Dendritic cell treated with granulocyte-macrophage colony-stimulating factor and Interleukin-4, amounts not matched to agents 40 ng/mL and 50 ng/mL, for 4 days (primary cell): ENCODE data around the gene NIFK.
A peak's percentile ranks its signal among the peaks of the same experiment; 100 is the strongest.
"Not testable (repeated sequence)": the region's sequence is repeated elsewhere in the genome, so short reads cannot be mapped to it uniquely, and the experiment has no call there.

ENCODE experiments used
- H3K27ac Mint-ChIP-seq: one replicate; pipeline ENCODE4 v1.8.0; 2022; ENCODE audit warnings: mild to moderate bottlenecking, mixed read lengths
- H3K27me3 Mint-ChIP-seq: one replicate; pipeline ENCODE4 v1.8.0; 2022; ENCODE audit warnings: mild to moderate bottlenecking, mixed read lengths
- H3K36me3 Mint-ChIP-seq: one replicate; pipeline ENCODE4 v1.8.0; 2022; ENCODE audit warnings: low read depth, mixed read lengths
- H3K4me1 Mint-ChIP-seq: one replicate; pipeline ENCODE4 v1.8.0; 2022; ENCODE audit warnings: low read depth, mixed read lengths
- H3K4me3 Mint-ChIP-seq: one replicate; pipeline ENCODE4 v1.8.0; 2022; ENCODE audit warnings: mild to moderate bottlenecking, moderate library complexity, mixed read lengths
- H3K9me3 Mint-ChIP-seq: one replicate; pipeline ENCODE4 v1.8.0; 2022; ENCODE audit warnings: mixed read lengths
- intact Hi-C: fragments of 100-400 bp; cut with micrococcal nuclease; formaldehyde crosslinking; loops from one replicate; pipeline ENCODE4 v1.15.0; 2022

The NIFK gene

GRCh38 chr2:121716126-121716525, 20.5 kb downstream of the NIFK start:
- Mint-ChIP-seq H3K4me3 (no peak overlapping the region), H3K27me3 (no peaks in the 10 kb centered on the region), H3K36me3 (no peaks in the 10 kb centered on the region), H3K9me3 (no peaks in the 10 kb centered on the region), H3K27ac (no peak overlapping the region), H3K4me1 (peaks cover 9% of the 10 kb centered on the region)
- intact Hi-C loops, result loop anchor here (5.0 kb wide), 1 partner anchor 119 kb away; no protein-coding TSS in a partner anchor

- H3K4me1 Mint-ChIP-seq, result peaks cover 14% of the 10 kb centered on the region
- H3K9me3 Mint-ChIP-seq, H3K4me3 Mint-ChIP-seq, H3K27ac Mint-ChIP-seq, intact Hi-C loops, H3K36me3 Mint-ChIP-seq, H3K27me3 Mint-ChIP-seq: not testable (repeated sequence)
These were observed 25.2 kb downstream of the NIFK start for GRCh38 chr2:121711481-121711880.

GRCh38 chr2:121710470-121711170, 26.1 kb downstream of the NIFK start:
- H3K4me3 Mint-ChIP-seq, result no peak overlapping the region
- peaks cover 14% of the 10 kb centered on the region for H3K4me1 Mint-ChIP-seq
- intact Hi-C loops, result no loop called here
- no peaks in the 10 kb centered on the region for H3K9me3 Mint-ChIP-seq
- H3K27me3 Mint-ChIP-seq, result no peaks in the 10 kb centered on the region
- no peaks in the 10 kb centered on the region for H3K36me3 Mint-ChIP-seq
- no peak overlapping the region for H3K27ac Mint-ChIP-seq

GRCh38 chr2:121709776-121710469, 26.8 kb downstream of the NIFK start:
- no peaks in the 10 kb centered on the region for H3K9me3 Mint-ChIP-seq
- no peak overlapping the region for H3K27ac Mint-ChIP-seq
- peaks cover 14% of the 10 kb centered on the region for H3K4me1 Mint-ChIP-seq
- H3K27me3 Mint-ChIP-seq, result no peaks in the 10 kb centered on the region
- no peak overlapping the region for H3K4me3 Mint-ChIP-seq
- no peaks in the 10 kb centered on the region for H3K36me3 Mint-ChIP-seq
- intact Hi-C loops, result no loop called here

GRCh38 chr2:121707920-121708361, 28.7 kb downstream of the NIFK start:
- no peaks in the 10 kb centered on the region for H3K9me3 Mint-ChIP-seq
- peaks cover 14% of the 10 kb centered on the region for H3K4me1 Mint-ChIP-seq
- no peak overlapping the region for H3K27ac Mint-ChIP-seq
- H3K4me3 Mint-ChIP-seq, result no peak overlapping the region
- intact Hi-C loops, result no loop called here
- H3K27me3 Mint-ChIP-seq, result no peaks in the 10 kb centered on the region
- H3K36me3 Mint-ChIP-seq, result no peaks in the 10 kb centered on the region

GRCh38 chr2:121707344-121707919, 29.2 kb downstream of the NIFK start:
- Mint-ChIP-seq H3K36me3 (no peaks in the 10 kb centered on the region), H3K4me3 (no peak overlapping the region), H3K27ac (no peak overlapping the region), H3K4me1 (peaks cover 14% of the 10 kb centered on the region), H3K27me3 (no peaks in the 10 kb centered on the region), H3K9me3 (no peaks in the 10 kb centered on the region)
- intact Hi-C loops, result no loop called here

- intact Hi-C loops, result no loop called here
- no peak overlapping the region for H3K4me3 Mint-ChIP-seq
- H3K36me3 Mint-ChIP-seq, result no peaks in the 10 kb centered on the region
- no peak overlapping the region for H3K27ac Mint-ChIP-seq
- H3K4me1 Mint-ChIP-seq, result peaks cover 27% of the 10 kb centered on the region
- no peaks in the 10 kb centered on the region for H3K9me3 Mint-ChIP-seq
- H3K27me3 Mint-ChIP-seq, result no peaks in the 10 kb centered on the region
These were observed 30.7 kb downstream of the NIFK start for GRCh38 chr2:121705958-121706357.

- Mint-ChIP-seq H3K27me3 (no peaks in the 10 kb centered on the region), H3K4me3 (no peak overlapping the region), H3K9me3 (no peaks in the 10 kb centered on the region), H3K4me1 (peaks cover 32% of the 10 kb centered on the region), H3K36me3 (no peaks in the 10 kb centered on the region), H3K27ac (no peak overlapping the region)
- intact Hi-C loops, result no loop called here
These were observed 31.3 kb downstream of the NIFK start for GRCh38 chr2:121705390-121705789.

- intact Hi-C loops, H3K27me3 Mint-ChIP-seq, H3K27ac Mint-ChIP-seq, H3K4me3 Mint-ChIP-seq, H3K9me3 Mint-ChIP-seq, H3K36me3 Mint-ChIP-seq: not testable (repeated sequence)
- peaks cover 41% of the 10 kb centered on the region for H3K4me1 Mint-ChIP-seq
These were observed 34.9 kb downstream of the NIFK start for GRCh38 chr2:121701761-121702160.

GRCh38 chr2:121699421-121700333, 37.0 kb downstream of the NIFK start:
- intact Hi-C loops, result no loop called here
- peaks cover 1% of the 10 kb centered on the region for H3K27me3 Mint-ChIP-seq
- no peaks in the 10 kb centered on the region for H3K36me3 Mint-ChIP-seq
- peak overlapping the region; percentile 55 for H3K4me3 Mint-ChIP-seq
- H3K9me3 Mint-ChIP-seq, result no peaks in the 10 kb centered on the region
- H3K27ac Mint-ChIP-seq, result peak overlapping the region; percentile 74
- H3K4me1 Mint-ChIP-seq, result peaks cover 41% of the 10 kb centered on the region

GRCh38 chr2:121698318-121698930, 38.3 kb downstream of the NIFK start:
- no peak overlapping the region for H3K27ac Mint-ChIP-seq
- no peak overlapping the region for H3K4me3 Mint-ChIP-seq
- H3K36me3 Mint-ChIP-seq, result no peaks in the 10 kb centered on the region
- H3K27me3 Mint-ChIP-seq, result peaks cover 1% of the 10 kb centered on the region
- intact Hi-C loops, result no loop called here
- H3K9me3 Mint-ChIP-seq, result no peaks in the 10 kb centered on the region
- peaks cover 41% of the 10 kb centered on the region for H3K4me1 Mint-ChIP-seq

- H3K4me3 Mint-ChIP-seq, result no peak overlapping the region
- no peak overlapping the region for H3K27ac Mint-ChIP-seq
- no peaks in the 10 kb centered on the region for H3K36me3 Mint-ChIP-seq
- intact Hi-C loops, result no loop called here
- peaks cover 40% of the 10 kb centered on the region for H3K4me1 Mint-ChIP-seq
- no peaks in the 10 kb centered on the region for H3K9me3 Mint-ChIP-seq
- H3K27me3 Mint-ChIP-seq, result peaks cover 1% of the 10 kb centered on the region
These were observed 39.5 kb downstream of the NIFK start for GRCh38 chr2:121697108-121697631.

GRCh38 chr2:121696410-121696930, 40.2 kb downstream of the NIFK start:
- H3K27me3 Mint-ChIP-seq, result peaks cover 1% of the 10 kb centered on the region
- no peaks in the 10 kb centered on the region for H3K36me3 Mint-ChIP-seq
- no peak overlapping the region for H3K27ac Mint-ChIP-seq
- H3K4me3 Mint-ChIP-seq, result no peak overlapping the region
- intact Hi-C loops, result no loop called here
- peaks cover 33% of the 10 kb centered on the region for H3K4me1 Mint-ChIP-seq
- H3K9me3 Mint-ChIP-seq, result no peaks in the 10 kb centered on the region
